Measurements from ENCODE around the gene SHC4.

GRCh38 chr15:48828906-48829305 lies 134.8 kb downstream of the SHC4 start:
- TF ChIP-seq, protein P1, sequence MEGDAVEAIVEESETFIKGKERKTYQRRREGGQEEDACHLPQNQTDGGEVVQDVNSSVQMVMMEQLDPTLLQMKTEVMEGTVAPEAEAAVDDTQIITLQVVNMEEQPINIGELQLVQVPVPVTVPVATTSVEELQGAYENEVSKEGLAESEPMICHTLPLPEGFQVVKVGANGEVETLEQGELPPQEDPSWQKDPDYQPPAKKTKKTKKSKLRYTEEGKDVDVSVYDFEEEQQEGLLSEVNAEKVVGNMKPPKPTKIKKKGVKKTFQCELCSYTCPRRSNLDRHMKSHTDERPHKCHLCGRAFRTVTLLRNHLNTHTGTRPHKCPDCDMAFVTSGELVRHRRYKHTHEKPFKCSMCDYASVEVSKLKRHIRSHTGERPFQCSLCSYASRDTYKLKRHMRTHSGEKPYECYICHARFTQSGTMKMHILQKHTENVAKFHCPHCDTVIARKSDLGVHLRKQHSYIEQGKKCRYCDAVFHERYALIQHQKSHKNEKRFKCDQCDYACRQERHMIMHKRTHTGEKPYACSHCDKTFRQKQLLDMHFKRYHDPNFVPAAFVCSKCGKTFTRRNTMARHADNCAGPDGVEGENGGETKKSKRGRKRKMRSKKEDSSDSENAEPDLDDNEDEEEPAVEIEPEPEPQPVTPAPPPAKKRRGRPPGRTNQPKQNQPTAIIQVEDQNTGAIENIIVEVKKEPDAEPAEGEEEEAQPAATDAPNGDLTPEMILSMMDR (IDR thresholded peaks at IDR 0.05), result no peak
- no peak for TF ChIP-seq POLR2AphosphoS5 (IDR thresholded peaks at IDR 0.05)
